GM19043 (cell line): Measurements from ENCODE around the gene GABARAP.

Experiments used
- ATAC-seq: cut with Tn5 transposase; IDR thresholded peaks from one replicate; pipeline ENCODE4 v1.9.1; 2021; ENCODE audit warnings: low read depth; ENCODE audit not compliant: unreplicated experiment

GABARAP gene

GRCh38 chr17:7241783-7242716 is at the start of gene GABARAP:
Gene GABARAP, minus strand, starts transcription at chr17:7242449. Its CDS starts 119 bp downstream, at chr17:7242330.
- ATAC-seq, result no peak

- no peak for ATAC-seq
Measured at GRCh38 chr17:7290685-7291084, 48.4 kb upstream of the GABARAP start.

GRCh38 chr17:7290166-7290565 is 47.9 kb upstream of the GABARAP start:
- no peak for ATAC-seq

GRCh38 chr17:7289256-7290032 is 47.2 kb upstream of the GABARAP start:
- no peak for ATAC-seq

- no peak for ATAC-seq
Measured at GRCh38 chr17:7285679-7286078, 43.4 kb upstream of the GABARAP start.

- no peak for ATAC-seq
Measured at GRCh38 chr17:7284911-7285310, 42.7 kb upstream of the GABARAP start.

- no peak for ATAC-seq
Measured at GRCh38 chr17:7283471-7284216, 41.4 kb upstream of the GABARAP start.

GRCh38 chr17:7282752-7283321 is 40.6 kb upstream of the GABARAP start:
- ATAC-seq, result no peak

GRCh38 chr17:7281953-7282751 is 39.9 kb upstream of the GABARAP start:
- ATAC-seq, result no peak

- no peak for ATAC-seq
Measured at GRCh38 chr17:7281074-7281952, 39.1 kb upstream of the GABARAP start, which contains the start of gene SLC2A4. Gene SLC2A4, plus strand, starts transcription at chr17:7281718. Its CDS starts 217 bp downstream, at chr17:7281935.

GRCh38 chr17:7280519-7281073 is 38.3 kb upstream of the GABARAP start:
- ATAC-seq, result no peak

- no peak for ATAC-seq
Measured at GRCh38 chr17:7279448-7279847, 37.2 kb upstream of the GABARAP start.

- ATAC-seq, result no peak
Measured at GRCh38 chr17:7266784-7267183, 24.5 kb upstream of the GABARAP start.

GRCh38 chr17:7263801-7264078 is 21.5 kb upstream of the GABARAP start:
- ATAC-seq, result no peak

- ATAC-seq, result no peak
Measured at GRCh38 chr17:7262935-7263800, 20.9 kb upstream of the GABARAP start.

- ATAC-seq, result no peak
Measured at GRCh38 chr17:7262192-7262934, 20.1 kb upstream of the GABARAP start, which contains the start of gene CLDN7. Gene CLDN7, minus strand, starts transcription at chr17:7262478. Its CDS starts 435 bp downstream, at chr17:7262043.
